A673 (cell line): ENCODE results near the gene ELL. TPM values are rescaled to one million over a fixed set of nuclear protein-coding genes. Genes with fewer than 3 reads are reported as not detected.

Experiments used
- BruUV-seq: library from RNA; stranded (reverse); fragments of 400-500 nt; replicated peaks from 2 replicates; lab custom pipeline; 2021; lab: Mats Ljungman, UMichigan
- CTCF ChIA-PET: fragments of 300-600 bp; sonication (Branson Sonifier 250); formaldehyde crosslinking; loops from one replicate; lab custom pipeline; 2022; ENCODE audit warnings: antibody characterized with exemption; lab: Charles Lee
- POLR2A ChIA-PET: fragments of 300-600 bp; sonication (Branson Sonifier 250); formaldehyde crosslinking; loops from one replicate; lab custom pipeline; 2022; ENCODE audit warnings: antibody characterized with exemption; ENCODE audit not compliant: low non-redundant PET; lab: Charles Lee
- DNase-seq: peaks from one replicate; pipeline ENCODE4 v3.0.0-alpha.2; 2015; ENCODE audit warnings: low spot score
- H3K27ac ChIP-seq: fragments of 200-600 bp; sonication (generic); 2 replicates; pipeline ENCODE4 v1.5.1; 2016; ENCODE audit warnings: mixed run types, low read depth, mild to moderate bottlenecking, mixed read lengths, antibody characterized with exemption, low read length; ENCODE audit not compliant: poor library complexity, severe bottlenecking
- H3K27me3 ChIP-seq: fragments of 200-600 bp; sonication (generic); replicated peaks from 2 replicates; pipeline ENCODE4 v1.6.1; 2017; ENCODE audit warnings: mixed run types, low read depth, mild to moderate bottlenecking, mixed read lengths, antibody characterized with exemption, low read length; ENCODE audit not compliant: insufficient read depth, poor library complexity
- H3K36me3 ChIP-seq: fragments of 200-600 bp; sonication (generic); 2 replicates; pipeline ENCODE4 v1.6.1; 2016; ENCODE audit warnings: mixed run types, mild to moderate bottlenecking, mixed read lengths, antibody characterized with exemption, low read length; ENCODE audit not compliant: insufficient read depth, poor library complexity, severe bottlenecking
- H3K4me1 ChIP-seq: fragments of 200-600 bp; sonication (generic); 2 replicates; pipeline ENCODE4 v1.6.1; 2017; ENCODE audit warnings: mixed run types, mild to moderate bottlenecking, mixed read lengths, antibody characterized with exemption, low read length; ENCODE audit not compliant: insufficient read depth, poor library complexity, severe bottlenecking
- H3K4me3 ChIP-seq: fragments of 200-600 bp; sonication (generic); 2 replicates; pipeline ENCODE4 v1.5.1; 2016; ENCODE audit warnings: low read depth, mixed run types, mild to moderate bottlenecking, mixed read lengths, low read length; ENCODE audit not compliant: poor library complexity, severe bottlenecking
- H3K9me3 ChIP-seq: fragments of 200-600 bp; sonication (generic); 2 replicates; pipeline ENCODE4 v1.6.1; 2016; ENCODE audit warnings: mixed run types, low read depth, mild to moderate bottlenecking, mixed read lengths, antibody characterized with exemption, low read length; ENCODE audit not compliant: poor library complexity, severe bottlenecking
- EZH2 ChIP-seq: fragments of 200-600 bp; sonication (generic); IDR thresholded peaks from 2 replicates; pipeline ENCODE4 v1.6.1; 2017; ENCODE audit warnings: borderline replicate concordance, low read depth, mild to moderate bottlenecking, mixed read lengths, antibody characterized with exemption, low read length; ENCODE audit not compliant: poor library complexity, severe bottlenecking
- intact Hi-C: fragments of 100-400 bp; cut with micrococcal nuclease; formaldehyde crosslinking; loops from one replicate; pipeline ENCODE4 v1.10.0; 2022; ENCODE audit not compliant: unreplicated experiment
- total RNA-seq: library from RNA; stranded (reverse); gene quantifications from 2 replicates; pipeline ENCODE4 v1.2.3, GENCODE V29; 2021
- TF ChIP-seq, protein P1 (sequence below): fragments of 300-800, 200-600 bp; sonication (generic); conservative IDR thresholded peaks from 2 replicates; pipeline ENCODE4 v1.5.1; 2017; ENCODE audit warnings: low read depth, mild to moderate bottlenecking, antibody characterized with exemption, low read length, moderate library complexity, mixed read lengths

The ELL gene
- total RNA-seq, 1 experiment from 2014 or later = 16.4 TPM

DNA sequence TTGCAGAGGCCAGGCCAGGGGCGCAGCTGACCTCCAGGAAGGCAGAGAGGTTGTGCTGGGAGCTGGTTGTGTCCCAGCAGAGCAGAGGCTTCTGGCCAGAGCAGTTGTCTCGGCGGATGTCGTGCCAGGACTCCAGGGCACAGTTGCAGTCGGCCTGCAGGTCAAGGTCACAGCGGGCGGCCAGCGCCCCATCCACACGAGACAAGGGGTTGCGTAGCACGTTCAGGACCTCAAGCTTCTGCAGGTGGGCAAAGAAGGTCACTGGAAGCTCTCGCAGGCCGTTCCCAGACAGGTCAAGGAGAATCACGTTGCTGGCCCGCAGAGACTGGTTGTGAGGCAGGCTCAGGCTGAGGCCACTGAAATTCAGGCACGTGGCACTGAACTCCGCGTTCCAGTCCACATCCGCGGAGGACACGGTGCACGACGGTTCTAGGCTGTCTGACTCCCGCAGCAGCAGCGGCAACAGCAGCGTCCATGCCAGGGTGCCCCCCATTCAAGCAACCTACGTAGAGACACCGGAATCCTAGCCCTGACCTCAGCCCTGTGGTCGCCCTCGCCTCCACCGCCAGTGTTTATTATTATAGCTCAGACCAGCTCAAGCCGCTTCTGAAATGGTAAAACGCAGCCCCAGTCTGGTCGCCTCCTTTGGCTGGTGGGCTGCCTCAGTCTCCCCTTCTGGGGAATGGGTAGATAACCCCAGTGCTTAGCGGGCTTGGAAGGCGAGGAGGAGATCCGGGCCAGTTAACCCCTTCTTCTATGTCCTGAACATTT lies 125.2 kb downstream of the ELL start:
- Histone ChIP-seq H3K36me3 (no peaks in the 10 kb centered on the region), H3K9me3 (no peaks in the 10 kb centered on the region), H3K27ac (no peak overlapping the region), H3K4me3 (no peak overlapping the region), H3K27me3 (no peaks in the 10 kb centered on the region), H3K4me1 (no peaks in the 10 kb centered on the region)
- TF ChIP-seq, protein P1, sequence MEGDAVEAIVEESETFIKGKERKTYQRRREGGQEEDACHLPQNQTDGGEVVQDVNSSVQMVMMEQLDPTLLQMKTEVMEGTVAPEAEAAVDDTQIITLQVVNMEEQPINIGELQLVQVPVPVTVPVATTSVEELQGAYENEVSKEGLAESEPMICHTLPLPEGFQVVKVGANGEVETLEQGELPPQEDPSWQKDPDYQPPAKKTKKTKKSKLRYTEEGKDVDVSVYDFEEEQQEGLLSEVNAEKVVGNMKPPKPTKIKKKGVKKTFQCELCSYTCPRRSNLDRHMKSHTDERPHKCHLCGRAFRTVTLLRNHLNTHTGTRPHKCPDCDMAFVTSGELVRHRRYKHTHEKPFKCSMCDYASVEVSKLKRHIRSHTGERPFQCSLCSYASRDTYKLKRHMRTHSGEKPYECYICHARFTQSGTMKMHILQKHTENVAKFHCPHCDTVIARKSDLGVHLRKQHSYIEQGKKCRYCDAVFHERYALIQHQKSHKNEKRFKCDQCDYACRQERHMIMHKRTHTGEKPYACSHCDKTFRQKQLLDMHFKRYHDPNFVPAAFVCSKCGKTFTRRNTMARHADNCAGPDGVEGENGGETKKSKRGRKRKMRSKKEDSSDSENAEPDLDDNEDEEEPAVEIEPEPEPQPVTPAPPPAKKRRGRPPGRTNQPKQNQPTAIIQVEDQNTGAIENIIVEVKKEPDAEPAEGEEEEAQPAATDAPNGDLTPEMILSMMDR = no peak
- TF ChIP-seq EZH2 = no peak
- intact Hi-C loops = no loop called here
- no TSS peak for BruUV-seq
- CTCF ChIA-PET = no interaction called here
- DNase-seq = no peak
- POLR2A ChIA-PET = no interaction called here

DNA sequence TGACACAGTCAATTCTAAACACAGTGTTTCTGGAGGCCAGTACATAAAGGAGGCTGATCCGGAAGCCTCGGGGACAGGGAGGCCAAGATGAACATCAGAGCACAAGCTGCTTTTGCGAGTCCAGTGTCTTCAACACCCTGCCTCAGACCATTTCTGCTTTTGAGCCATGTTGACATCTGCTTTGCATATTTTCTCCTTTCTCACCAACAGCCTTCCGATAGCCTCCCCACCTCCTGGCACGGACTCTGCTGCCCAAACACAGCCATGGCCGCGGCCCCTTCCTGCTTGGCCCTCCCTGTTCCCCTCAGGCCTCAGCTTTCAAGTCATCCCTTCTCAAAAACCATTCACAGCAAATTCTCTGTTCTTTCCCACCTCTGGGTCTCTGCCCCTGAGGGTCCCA lies 128.0 kb downstream of the ELL start:
- Histone ChIP-seq H3K36me3 (no peaks in the 10 kb centered on the region), H3K27me3 (no peaks in the 10 kb centered on the region), H3K4me3 (no peak overlapping the region), H3K9me3 (no peaks in the 10 kb centered on the region), H3K4me1 (peaks cover under 1% of the 10 kb centered on the region), H3K27ac (no peak overlapping the region)
- no peak for TF ChIP-seq EZH2
- TF ChIP-seq, protein P1 = no peak
- no peak for DNase-seq
- POLR2A ChIA-PET = no interaction called here
- intact Hi-C loops = no loop called here
- no TSS peak for BruUV-seq
- CTCF ChIA-PET = no interaction called here

DNA sequence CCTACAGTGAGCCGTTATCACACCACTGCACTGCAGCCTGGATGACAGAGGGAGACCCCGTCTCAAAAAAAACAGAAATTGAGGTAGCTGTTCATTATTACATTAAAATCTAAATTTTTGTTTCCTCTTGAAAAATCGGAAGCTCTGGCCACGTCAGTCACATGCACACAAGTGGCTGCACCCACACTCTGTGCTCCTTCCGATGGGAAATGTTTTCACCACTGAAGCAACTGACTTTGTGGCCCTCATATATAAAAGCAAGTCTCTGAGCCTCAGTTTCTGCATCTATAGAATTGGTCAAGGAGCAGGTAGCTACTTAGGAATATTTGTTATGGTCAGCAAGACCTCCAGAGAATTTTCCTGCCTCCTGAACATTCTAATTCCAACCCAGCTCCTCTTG lies 128.9 kb downstream of the ELL start:
- no peak for DNase-seq
- TF ChIP-seq, protein P1 = no peak
- TF ChIP-seq EZH2 = no peak
- intact Hi-C loops = no loop called here
- no peaks in the 10 kb centered on the region for H3K9me3 ChIP-seq
- H3K27ac ChIP-seq = no peak overlapping the region
- H3K27me3 ChIP-seq = no peaks in the 10 kb centered on the region
- ChIA-PET POLR2A (no interaction called here), CTCF (no interaction called here)
- no peak overlapping the region for H3K4me3 ChIP-seq
- no peaks in the 10 kb centered on the region for H3K36me3 ChIP-seq
- BruUV-seq = no TSS peak
- peaks cover 8% of the 10 kb centered on the region for H3K4me1 ChIP-seq

Other genes with a start within 250 kb of the ELL start
- gene IQCN, start 247.6 kb downstream of the ELL start, total RNA-seq = 10.2 and 12.0 TPM in 2 replicates
- 128 and 136 TPM in 2 replicates for gene JUND, start 240.4 kb downstream of the ELL start, total RNA-seq
- gene LSM4, start 199.0 kb downstream of the ELL start, total RNA-seq = 252 and 262 TPM in 2 replicates
- gene PGPEP1, start 181.5 kb downstream of the ELL start, total RNA-seq = 15.8 and 23.0 TPM in 2 replicates
- 4.0 and 4.7 TPM in 2 replicates for gene GDF15, start 135.9 kb downstream of the ELL start, total RNA-seq
- gene LRRC25, start 124.4 kb downstream of the ELL start, total RNA-seq = not detected in 2 replicates
- 242 and 248 TPM in 2 replicates for gene SSBP4, start 102.7 kb downstream of the ELL start, total RNA-seq
- 153 and 223 TPM in 2 replicates for gene ISYNA1, start 83.9 kb downstream of the ELL start, total RNA-seq
- 210 and 245 TPM in 2 replicates for gene FKBP8, start 21.5 kb upstream of the ELL start, total RNA-seq
- 111 and 114 TPM in 2 replicates for gene KXD1, start 35.8 kb upstream of the ELL start, total RNA-seq
- gene UBA52, start 49.8 kb upstream of the ELL start, total RNA-seq = 1,270 and 1,348 TPM in 2 replicates
- gene REX1BD, start 66.7 kb upstream of the ELL start, total RNA-seq = 61.4 and 74.9 TPM in 2 replicates
- 192 and 305 TPM in 2 replicates for gene CRLF1, start 84.7 kb upstream of the ELL start, total RNA-seq
- gene TMEM59L, start 90.8 kb upstream of the ELL start, total RNA-seq = 9.3 and 18.0 TPM in 2 replicates
- gene KLHL26, start 115.0 kb upstream of the ELL start, total RNA-seq = 16.3 and 16.8 TPM in 2 replicates
- gene CRTC1, start 161.6 kb upstream of the ELL start, total RNA-seq = 18.1 and 20.3 TPM in 2 replicates